ENCODE results near the gene SLC30A7.
A peak's percentile ranks its signal among the peaks of the same experiment; 100 is the strongest.
"Not testable (repeated sequence)": the region's sequence is repeated elsewhere in the genome, so short reads cannot be mapped to it uniquely, and the experiment has no call there.

Gene SLC30A7, protein sequence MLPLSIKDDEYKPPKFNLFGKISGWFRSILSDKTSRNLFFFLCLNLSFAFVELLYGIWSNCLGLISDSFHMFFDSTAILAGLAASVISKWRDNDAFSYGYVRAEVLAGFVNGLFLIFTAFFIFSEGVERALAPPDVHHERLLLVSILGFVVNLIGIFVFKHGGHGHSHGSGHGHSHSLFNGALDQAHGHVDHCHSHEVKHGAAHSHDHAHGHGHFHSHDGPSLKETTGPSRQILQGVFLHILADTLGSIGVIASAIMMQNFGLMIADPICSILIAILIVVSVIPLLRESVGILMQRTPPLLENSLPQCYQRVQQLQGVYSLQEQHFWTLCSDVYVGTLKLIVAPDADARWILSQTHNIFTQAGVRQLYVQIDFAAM

DNA sequence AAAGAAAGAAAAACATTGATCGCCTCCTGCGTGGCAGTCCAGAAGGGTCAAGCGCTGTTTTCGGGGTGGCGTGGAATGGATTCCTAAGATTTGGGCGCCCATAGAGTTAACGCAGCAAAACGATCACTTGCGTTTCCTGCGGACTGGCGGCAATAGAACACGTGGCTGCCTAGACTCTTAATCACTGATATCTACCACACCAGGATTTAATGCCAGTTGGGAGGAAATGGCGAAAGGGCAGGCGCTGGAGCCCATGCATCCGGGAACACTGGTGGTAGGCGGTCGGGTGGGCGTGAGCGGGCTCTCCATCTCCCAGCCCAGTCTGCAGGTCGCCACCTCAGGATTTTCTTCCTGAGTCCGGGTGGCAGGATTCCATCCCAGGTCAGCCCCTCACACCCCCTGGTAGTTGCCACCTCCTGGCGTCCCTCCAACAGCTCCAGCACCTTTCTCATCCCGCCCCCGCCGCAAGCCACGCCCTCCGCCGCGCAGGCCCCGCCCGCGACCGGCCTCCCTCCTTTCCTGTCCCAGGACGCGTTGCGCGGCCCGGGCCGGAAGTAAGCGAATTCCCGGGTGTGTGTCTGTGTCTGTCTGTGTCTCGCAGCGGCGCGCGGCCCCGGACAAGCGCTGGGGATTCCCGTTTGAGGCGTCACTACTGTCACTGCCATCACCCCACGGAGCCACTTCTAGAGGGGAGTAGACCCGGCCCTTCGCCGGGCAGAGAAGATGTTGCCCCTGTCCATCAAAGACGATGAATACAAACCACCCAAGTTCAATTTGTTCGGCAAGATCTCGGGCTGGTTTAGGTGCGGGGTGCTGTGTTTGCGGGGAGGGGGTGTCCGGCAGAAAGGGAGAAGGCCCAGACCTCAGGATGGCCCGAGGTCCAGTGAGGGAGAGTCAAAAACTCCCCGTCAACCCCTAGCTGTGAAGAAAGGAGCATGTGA is at the start of gene SLC30A7:
Gene SLC30A7 (plus strand): TSS at position 551 of the 941 bp plus-strand sequence. CDS start 173 bp downstream, at position 724.
- Mint-ChIP-seq H3K9me3 (no peaks in the 10 kb centered on the region), H3K4me3 (peak within 1 kb of the TSS; percentile 100), H3K36me3 (peaks cover 54% of the 10 kb centered on the region), H3K4me1 (peaks cover 56% of the 10 kb centered on the region), H3K27ac (peak within 1 kb of the TSS; percentile 99)
- ATAC-seq (peak; percentile 91), DNase-seq (ENCODE audit: low spot score in 2 of 2) (peak; percentile 93 to 98)

DNA sequence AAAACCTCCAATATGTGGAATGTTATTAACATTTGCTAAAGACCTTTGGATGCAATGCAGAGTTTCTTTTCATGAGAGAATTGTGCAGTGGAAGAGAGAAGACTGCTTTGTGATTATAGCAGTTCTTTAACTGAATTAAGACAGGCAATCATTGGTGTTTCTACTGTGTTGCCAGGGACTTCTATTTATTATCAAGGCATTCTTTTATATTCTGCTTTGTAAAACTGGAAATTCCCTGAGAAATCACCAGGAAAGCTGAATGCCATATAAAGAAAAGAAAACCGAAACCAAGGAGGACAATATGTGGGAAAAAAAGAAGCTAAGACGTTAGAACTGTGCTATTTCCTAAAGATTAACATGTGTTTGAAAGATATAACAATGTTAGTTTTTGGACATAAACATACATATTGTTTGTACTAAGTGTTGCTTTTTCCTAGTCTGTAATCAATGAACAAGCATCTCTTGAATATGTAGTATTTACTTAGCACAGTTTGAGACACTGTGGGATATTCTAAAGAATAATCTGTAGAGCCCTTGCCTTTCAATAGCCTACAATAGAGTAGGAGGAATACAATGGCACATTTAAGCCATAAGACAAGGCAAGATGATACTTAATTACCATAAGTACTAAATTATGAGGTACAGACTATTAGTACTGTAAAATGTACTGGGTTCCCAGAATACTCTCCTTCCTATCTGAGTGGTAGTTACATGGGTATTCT is 48.4 kb upstream of the SLC30A7 start:
- DNase-seq (ENCODE audit: low spot score in 2 of 2) (no peak), ATAC-seq (no peak)
- H3K27ac Mint-ChIP-seq, result no peak overlapping the region
- H3K9me3 Mint-ChIP-seq, result peaks cover 2% of the 10 kb centered on the region
- H3K4me3 Mint-ChIP-seq, result no peak overlapping the region
- no peaks in the 10 kb centered on the region for H3K4me1 Mint-ChIP-seq
- no peaks in the 10 kb centered on the region for H3K36me3 Mint-ChIP-seq

DNA sequence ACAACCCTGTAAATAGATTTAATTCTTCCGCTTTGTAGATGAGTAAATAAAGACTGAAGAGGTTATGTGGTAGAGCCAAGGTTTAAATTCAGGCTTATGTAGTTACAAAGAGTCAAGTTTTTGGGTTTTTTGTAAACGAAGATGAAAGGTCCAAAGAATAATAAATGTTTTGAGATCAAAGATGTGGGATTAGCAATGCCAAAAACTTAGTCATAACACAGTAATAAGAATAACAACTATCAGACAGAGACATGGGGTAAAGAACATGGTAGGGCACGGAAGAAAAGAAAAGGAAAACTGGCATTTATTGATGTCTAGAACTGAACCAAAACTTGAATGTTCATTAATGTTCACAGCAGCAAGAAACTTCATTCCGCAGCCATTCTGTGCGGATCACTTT is 44.2 kb upstream of the SLC30A7 start:
- Mint-ChIP-seq H3K27ac (no peak overlapping the region), H3K9me3 (no peaks in the 10 kb centered on the region), H3K36me3 (no peaks in the 10 kb centered on the region), H3K4me3 (no peak overlapping the region), H3K4me1 (no peaks in the 10 kb centered on the region)
- ATAC-seq (no peak), DNase-seq (ENCODE audit: low spot score in 2 of 2) (no peak)

DNA sequence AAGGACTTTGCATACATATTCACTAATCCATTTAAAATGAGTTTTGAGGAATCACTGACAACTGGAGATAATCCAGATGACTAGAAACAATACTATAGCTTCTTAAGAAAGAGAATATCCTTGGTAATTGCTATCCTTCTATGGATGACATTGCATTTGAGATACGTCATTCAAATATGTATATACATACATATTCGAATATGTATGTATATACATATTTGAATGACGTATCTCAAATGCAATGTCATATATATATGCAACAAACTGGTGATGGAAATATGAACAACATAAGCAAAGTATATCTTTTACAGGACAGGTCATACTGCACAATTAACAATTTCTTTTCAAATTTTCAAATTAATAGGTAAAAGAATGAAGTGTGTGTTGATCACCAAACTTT is 42.9 kb upstream of the SLC30A7 start:
- Mint-ChIP-seq H3K9me3 (no peaks in the 10 kb centered on the region), H3K27ac (no peak overlapping the region), H3K36me3 (no peaks in the 10 kb centered on the region), H3K4me1 (no peaks in the 10 kb centered on the region), H3K4me3 (no peak overlapping the region)
- DNase-seq (ENCODE audit: low spot score in 2 of 2) (no peak), ATAC-seq (no peak)

DNA sequence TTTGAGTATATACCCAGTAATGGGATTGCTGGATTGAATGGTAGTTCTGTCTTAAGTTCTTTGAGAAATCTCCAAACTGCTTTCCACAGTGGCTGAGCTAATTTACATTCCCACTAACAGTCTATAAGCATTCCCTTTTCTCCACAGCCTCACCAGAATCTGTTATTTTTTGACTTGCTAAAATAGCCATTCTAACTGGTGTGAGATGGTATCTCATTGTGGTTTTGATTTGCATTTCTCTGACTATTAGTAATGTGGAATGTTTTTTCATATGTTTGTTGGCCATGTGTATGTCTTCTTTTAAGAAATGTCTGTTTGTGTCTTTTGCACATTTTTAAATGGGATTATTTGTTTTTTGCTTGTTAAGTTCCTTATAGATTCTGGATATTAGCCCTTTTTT is 40.8 kb upstream of the SLC30A7 start:
- DNase-seq (ENCODE audit: low spot score in 2 of 2); H3K4me1 Mint-ChIP-seq; H3K4me3 Mint-ChIP-seq; ATAC-seq; H3K36me3 Mint-ChIP-seq; H3K9me3 Mint-ChIP-seq; H3K27ac Mint-ChIP-seq: not testable (repeated sequence)

DNA sequence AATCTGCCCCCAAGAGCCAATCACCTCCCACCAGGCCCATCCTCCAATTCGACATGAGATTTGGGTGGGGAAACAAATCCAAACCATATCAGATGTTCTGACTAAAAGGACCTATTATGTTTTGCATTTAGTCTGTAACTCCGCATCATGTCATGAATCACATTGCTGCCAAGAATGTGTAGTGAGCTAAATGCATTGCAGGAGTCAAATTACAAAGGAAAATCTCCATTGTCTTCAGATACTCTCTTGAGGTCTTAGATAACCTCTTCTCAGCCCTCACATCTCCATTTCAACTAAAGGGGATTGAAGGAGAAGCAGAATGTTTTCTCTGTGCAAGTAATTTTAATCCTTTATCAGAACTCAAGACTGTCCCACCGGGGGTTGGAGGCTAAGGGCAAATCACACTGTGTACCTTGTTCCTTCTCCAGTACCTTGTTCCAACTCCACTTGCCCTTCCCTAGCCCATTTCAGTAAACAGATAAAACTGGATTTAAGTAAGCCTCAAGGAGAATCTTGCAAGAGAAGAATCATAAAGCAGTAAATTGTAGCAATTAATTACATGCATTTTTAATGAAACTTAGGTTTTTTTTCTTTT is 35.4 kb upstream of the SLC30A7 start:
- no peak for DNase-seq (ENCODE audit: low spot score in 2 of 2)
- no peak overlapping the region for H3K4me3 Mint-ChIP-seq
- no peaks in the 10 kb centered on the region for H3K4me1 Mint-ChIP-seq
- no peak overlapping the region for H3K27ac Mint-ChIP-seq
- no peaks in the 10 kb centered on the region for H3K9me3 Mint-ChIP-seq
- no peak for ATAC-seq
- no peaks in the 10 kb centered on the region for H3K36me3 Mint-ChIP-seq

DNA sequence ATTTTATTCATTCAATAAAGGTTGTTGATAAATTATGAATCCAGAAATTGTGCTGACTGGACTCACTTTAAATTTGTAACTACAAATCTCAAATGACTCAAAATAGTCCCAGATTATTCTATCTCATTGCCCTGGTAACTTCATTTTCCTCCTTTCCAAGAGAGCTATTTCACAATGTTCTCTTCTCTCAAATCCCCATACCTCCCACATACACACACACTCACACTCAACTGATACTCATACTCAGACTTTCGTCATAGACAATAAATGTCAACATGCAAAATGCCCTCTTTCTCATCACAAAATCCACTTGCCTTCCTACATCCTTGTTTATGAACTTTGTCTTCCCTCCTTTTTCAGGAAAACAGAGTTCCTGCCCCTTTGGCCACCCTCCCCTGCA is 34.5 kb upstream of the SLC30A7 start:
- Mint-ChIP-seq H3K4me1 (no peaks in the 10 kb centered on the region), H3K4me3 (no peak overlapping the region), H3K36me3 (no peaks in the 10 kb centered on the region), H3K9me3 (no peaks in the 10 kb centered on the region), H3K27ac (no peak overlapping the region)
- ATAC-seq (no peak), DNase-seq (ENCODE audit: low spot score in 2 of 2) (no peak)

DNA sequence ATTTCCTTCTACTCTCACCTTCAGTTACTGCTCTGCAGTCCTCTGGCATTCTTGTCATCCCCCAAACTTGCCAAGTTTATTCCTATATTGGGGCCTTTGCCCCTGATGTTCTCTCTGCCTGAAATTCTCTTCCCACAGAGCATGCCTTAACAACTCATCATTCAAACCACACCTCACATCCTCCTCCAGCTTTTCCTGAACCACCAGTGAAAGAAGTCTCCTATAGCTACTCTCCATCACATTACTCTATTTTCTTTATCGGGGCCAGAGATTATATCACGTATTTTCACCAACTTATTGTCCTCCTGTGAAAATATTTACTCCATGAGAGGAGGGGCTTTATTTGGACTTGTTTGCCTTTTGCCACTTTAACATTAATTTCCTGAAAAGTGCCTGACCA is 33.3 kb upstream of the SLC30A7 start:
- H3K4me3 Mint-ChIP-seq, result no peak overlapping the region
- H3K9me3 Mint-ChIP-seq, result no peaks in the 10 kb centered on the region
- H3K27ac Mint-ChIP-seq, result no peak overlapping the region
- DNase-seq (ENCODE audit: low spot score in 2 of 2) (no peak), ATAC-seq (no peak)
- no peaks in the 10 kb centered on the region for H3K36me3 Mint-ChIP-seq
- H3K4me1 Mint-ChIP-seq, result no peaks in the 10 kb centered on the region

DNA sequence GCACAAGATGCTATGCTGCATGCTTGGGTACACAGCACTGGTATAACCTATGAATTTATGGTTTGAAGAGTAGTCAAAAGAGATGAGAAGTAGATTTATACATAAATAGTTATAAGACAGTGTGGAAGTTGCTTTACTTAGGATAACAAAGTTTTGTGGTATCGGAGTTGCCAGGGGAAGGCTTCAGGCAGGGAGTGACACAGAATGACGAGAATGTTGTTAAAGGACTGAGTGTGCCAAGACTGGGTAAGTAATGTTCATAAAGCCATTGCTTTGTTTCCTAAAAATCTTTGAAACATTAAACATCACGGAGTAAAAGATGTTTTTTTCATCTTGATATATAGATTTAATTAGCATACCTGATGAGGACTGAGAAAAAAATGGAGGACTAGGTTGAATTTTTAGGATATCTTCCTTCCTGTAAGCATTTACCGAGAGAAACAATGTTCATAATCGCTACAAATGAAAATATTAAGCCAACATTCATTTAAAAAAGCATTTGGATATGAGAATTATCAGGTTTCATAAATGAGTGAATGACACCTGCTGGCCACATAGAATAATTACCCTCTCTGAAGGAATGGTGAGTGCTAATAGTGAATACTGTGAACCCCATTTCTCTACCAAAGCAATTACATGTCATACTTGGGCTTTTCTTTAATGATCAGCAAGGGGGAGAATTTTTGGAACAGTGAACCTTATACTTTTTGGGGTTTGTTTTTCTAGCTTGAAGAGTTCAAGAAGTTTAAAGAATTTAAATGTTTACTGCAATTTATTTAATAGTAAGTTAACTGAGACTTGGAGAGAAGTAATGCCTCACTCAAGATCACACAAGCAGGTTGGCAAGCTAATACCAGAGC is 29.6 kb upstream of the SLC30A7 start:
- Mint-ChIP-seq H3K9me3 (no peaks in the 10 kb centered on the region), H3K27ac (no peak overlapping the region), H3K4me1 (no peaks in the 10 kb centered on the region), H3K4me3 (no peak overlapping the region), H3K36me3 (no peaks in the 10 kb centered on the region)
- no peak for ATAC-seq
- no peak for DNase-seq (ENCODE audit: low spot score in 2 of 2)

DNA sequence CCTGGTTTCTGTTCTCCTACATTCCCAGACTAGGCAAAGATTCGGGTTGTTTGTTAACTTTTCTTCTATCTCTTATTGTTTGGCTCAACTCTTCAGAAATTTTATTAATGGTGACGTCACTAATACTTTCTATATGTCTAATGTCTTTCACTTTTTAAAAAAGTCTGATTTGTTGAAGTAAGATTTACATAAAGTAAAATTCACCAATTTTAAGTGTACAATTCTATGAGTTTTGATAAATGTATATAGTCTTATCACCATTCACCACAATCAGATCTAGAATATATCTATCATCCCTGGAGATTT is 29.0 kb upstream of the SLC30A7 start:
- H3K36me3 Mint-ChIP-seq, result no peaks in the 10 kb centered on the region
- DNase-seq (ENCODE audit: low spot score in 2 of 2) (no peak), ATAC-seq (no peak)
- no peaks in the 10 kb centered on the region for H3K4me1 Mint-ChIP-seq
- H3K4me3 Mint-ChIP-seq, result no peak overlapping the region
- H3K9me3 Mint-ChIP-seq, result no peaks in the 10 kb centered on the region
- H3K27ac Mint-ChIP-seq, result no peak overlapping the region

DNA sequence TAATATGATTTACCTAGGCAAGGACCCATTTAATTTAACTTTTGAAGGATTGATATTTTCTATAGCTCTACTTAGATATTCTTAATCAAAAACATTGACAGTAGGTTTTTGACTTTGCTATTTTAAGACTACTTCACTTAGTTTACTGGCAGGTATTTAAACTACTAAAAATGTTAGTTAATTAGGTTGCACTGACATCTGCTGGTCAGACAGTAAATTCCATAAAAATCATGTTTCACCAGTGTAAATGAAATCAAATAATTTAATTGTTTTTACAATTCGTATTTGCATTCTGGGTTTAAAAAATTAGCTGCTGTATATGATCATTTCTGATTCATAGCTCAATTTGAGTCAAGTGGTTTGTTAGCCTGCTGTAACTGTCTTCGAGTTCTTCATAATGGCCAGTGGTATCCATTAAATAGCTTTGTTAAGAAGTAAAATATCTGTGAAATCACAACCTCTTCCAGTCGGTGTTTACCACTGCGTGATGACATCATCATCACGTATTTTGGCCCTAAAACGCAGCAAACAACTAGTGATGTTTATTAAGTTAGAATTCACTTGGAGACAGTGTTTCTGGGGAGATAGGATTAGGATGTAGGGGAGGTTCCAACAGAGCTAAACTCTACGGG is 27.4 kb upstream of the SLC30A7 start:
- H3K4me3 Mint-ChIP-seq, result no peak overlapping the region
- no peak for DNase-seq (ENCODE audit: low spot score in 2 of 2)

DNA sequence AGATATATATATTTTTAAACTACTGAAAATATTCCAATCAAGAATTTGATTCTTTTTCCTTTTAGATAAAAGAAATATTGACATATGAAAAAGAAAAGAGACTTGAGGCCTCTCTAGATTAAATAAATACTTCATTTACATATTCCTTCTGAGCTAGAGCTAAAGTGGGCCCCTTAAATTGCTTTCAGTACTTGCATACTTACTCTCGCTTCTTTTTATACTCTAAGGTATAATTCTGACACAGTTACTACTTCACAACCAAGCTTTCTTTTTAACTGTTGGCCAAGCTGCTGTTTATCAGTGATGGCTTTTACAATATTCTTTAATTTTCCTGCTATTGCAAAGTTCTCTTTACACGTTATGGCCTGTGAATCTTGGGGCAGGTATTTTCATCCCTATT is 25.9 kb upstream of the SLC30A7 start:
- DNase-seq (ENCODE audit: low spot score in 2 of 2) (no peak), ATAC-seq (no peak)
- H3K4me1 Mint-ChIP-seq, result no peaks in the 10 kb centered on the region
- no peaks in the 10 kb centered on the region for H3K9me3 Mint-ChIP-seq
- no peaks in the 10 kb centered on the region for H3K36me3 Mint-ChIP-seq
- no peak overlapping the region for H3K4me3 Mint-ChIP-seq
- H3K27ac Mint-ChIP-seq, result no peak overlapping the region

More for the DNA sequence above, 27.4 kb upstream of the SLC30A7 start:
- no peaks in the 10 kb centered on the region for H3K9me3 Mint-ChIP-seq
- no peaks in the 10 kb centered on the region for H3K36me3 Mint-ChIP-seq
- H3K4me1 Mint-ChIP-seq, result no peaks in the 10 kb centered on the region
- ATAC-seq, result no peak
- H3K27ac Mint-ChIP-seq, result no peak overlapping the region

DNA sequence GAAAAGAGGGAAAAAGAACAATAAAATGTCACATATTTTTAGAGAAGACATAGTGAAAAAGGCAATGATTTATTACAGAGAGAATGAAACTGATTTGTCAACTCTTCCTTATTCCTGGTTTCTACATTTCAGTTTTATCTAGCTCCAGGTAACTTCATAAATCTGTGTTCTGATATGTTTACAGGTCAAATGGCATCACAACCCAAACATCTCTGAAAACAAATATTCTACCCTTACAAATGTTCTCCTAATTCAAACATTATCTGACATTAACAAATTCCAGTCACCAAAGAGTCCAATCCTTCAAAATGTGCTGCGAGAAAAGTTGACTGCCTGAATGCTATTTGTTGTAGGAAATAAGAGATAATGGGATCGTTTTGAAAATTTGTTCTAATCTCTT is 21.5 kb upstream of the SLC30A7 start:
- Mint-ChIP-seq H3K4me3 (no peak overlapping the region), H3K36me3 (no peaks in the 10 kb centered on the region), H3K9me3 (no peaks in the 10 kb centered on the region), H3K27ac (no peak overlapping the region), H3K4me1 (no peaks in the 10 kb centered on the region)
- ATAC-seq, result no peak
- DNase-seq (ENCODE audit: low spot score in 2 of 2), result no peak

DNA sequence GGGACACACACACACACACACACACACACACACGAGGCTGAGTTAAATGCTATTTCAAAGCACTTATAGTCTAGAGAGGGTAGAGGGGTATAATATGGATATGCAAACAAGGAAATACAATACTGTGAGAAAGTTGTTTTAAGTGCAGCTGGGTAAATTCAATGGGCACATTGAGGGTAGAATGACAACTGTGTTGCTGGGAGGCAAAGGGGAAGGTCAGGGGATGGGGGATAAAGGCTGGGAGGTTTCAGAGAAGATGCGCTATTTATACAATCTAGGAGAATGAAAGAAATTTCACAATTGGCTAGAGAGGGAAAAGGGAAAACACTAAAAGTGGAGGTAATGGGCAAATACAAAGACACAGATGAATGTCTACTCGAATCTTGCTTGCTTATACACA is 20.7 kb upstream of the SLC30A7 start:
- Mint-ChIP-seq H3K4me3 (no peak overlapping the region), H3K9me3 (no peaks in the 10 kb centered on the region), H3K36me3 (no peaks in the 10 kb centered on the region), H3K4me1 (no peaks in the 10 kb centered on the region), H3K27ac (no peak overlapping the region)
- ATAC-seq, result no peak
- DNase-seq (ENCODE audit: low spot score in 2 of 2), result no peak

Data from stimulated activated effector memory CD8-positive, alpha-beta T cell treated with anti-CD3 and anti-CD28 coated beads, Interleukin-12 subunit alpha, Interleukin-12 subunit beta, amount 100 ng/mL, for 72 hours (primary cell).